HL-60 (cell line): ENCODE data around the gene PARP8.
A peak's percentile ranks its signal among the peaks of the same experiment; 100 is the strongest.

Experiments
- DNase-seq, 2 experiments: peaks; one replicate each; pipeline ENCODE4 v3.0.0-alpha.2; 2010 to 2020; ENCODE audit warnings: low read depth in 1 of 2, low spot score in 1 of 2
- H3K27ac ChIP-seq: fragments of 250-450 bp; sonication (Bioruptor Pico); replicated peaks from 2 replicates; pipeline ENCODE4 v1.5.1; 2020; ENCODE audit warnings: mild to moderate bottlenecking, moderate library complexity
- H3K27me3 ChIP-seq: fragments of 250-450 bp; sonication (Bioruptor Pico); 2 replicates; pipeline ENCODE4 v1.5.1; 2021; ENCODE audit warnings: mild to moderate bottlenecking, moderate library complexity; ENCODE audit not compliant: insufficient read depth, poor library complexity, severe bottlenecking
- H3K4me3 ChIP-seq: replicated peaks from 2 replicates; pipeline ENCODE4 v1.5.1; 2011; ENCODE audit warnings: mild to moderate bottlenecking, control low read depth, low read length; ENCODE audit not compliant: insufficient read depth
- GABPA ChIP-seq: IDR thresholded peaks from 2 replicates; pipeline ENCODE4 v1.6.1; 2012; ENCODE audit warnings: low read depth
- POLR2AphosphoS5 ChIP-seq: IDR thresholded peaks from 2 replicates; pipeline ENCODE4 v1.6.1; 2012; ENCODE audit warnings: low read depth
- SPI1 ChIP-seq: IDR thresholded peaks from 2 replicates; pipeline ENCODE4 v1.6.1; 2012; ENCODE audit warnings: low read depth, mild to moderate bottlenecking, borderline replicate concordance
- TF ChIP-seq, protein P1 (sequence below): IDR thresholded peaks from 2 replicates; pipeline ENCODE4 v1.6.1; 2012; ENCODE audit warnings: low read depth; ENCODE audit not compliant: insufficient replicate concordance
- TF ChIP-seq, protein P2 (sequence below): IDR thresholded peaks from one replicate; pipeline ENCODE4 v1.5.1; 2011; ENCODE audit warnings: low read length, control low read depth, inconsistent platforms; ENCODE audit not compliant: insufficient read depth

PARP8 gene

DNA sequence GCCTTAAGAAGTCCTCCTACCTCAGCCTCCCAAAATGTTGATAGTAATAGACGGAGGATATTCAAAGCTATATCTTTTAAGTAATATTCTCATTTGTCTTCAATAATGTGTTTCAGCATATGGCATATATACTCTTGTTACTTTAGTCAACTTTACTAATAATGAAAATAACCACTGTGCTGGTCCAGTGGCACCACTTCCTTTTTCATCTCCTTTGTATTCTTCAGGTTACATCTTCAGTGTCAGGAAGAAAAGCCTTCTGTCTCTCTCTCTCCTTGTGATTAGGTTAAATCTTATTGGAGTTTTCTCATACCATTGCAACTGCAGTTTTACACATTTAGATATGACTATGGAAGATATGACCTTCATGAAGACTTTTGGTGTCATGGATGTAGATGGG lies 31.3 kb downstream of the PARP8 start:
- Histone ChIP-seq H3K4me3 (no peak overlapping the region), H3K27ac (no peak overlapping the region), H3K27me3 (no peaks in the 10 kb centered on the region)
- TF ChIP-seq, protein P1, sequence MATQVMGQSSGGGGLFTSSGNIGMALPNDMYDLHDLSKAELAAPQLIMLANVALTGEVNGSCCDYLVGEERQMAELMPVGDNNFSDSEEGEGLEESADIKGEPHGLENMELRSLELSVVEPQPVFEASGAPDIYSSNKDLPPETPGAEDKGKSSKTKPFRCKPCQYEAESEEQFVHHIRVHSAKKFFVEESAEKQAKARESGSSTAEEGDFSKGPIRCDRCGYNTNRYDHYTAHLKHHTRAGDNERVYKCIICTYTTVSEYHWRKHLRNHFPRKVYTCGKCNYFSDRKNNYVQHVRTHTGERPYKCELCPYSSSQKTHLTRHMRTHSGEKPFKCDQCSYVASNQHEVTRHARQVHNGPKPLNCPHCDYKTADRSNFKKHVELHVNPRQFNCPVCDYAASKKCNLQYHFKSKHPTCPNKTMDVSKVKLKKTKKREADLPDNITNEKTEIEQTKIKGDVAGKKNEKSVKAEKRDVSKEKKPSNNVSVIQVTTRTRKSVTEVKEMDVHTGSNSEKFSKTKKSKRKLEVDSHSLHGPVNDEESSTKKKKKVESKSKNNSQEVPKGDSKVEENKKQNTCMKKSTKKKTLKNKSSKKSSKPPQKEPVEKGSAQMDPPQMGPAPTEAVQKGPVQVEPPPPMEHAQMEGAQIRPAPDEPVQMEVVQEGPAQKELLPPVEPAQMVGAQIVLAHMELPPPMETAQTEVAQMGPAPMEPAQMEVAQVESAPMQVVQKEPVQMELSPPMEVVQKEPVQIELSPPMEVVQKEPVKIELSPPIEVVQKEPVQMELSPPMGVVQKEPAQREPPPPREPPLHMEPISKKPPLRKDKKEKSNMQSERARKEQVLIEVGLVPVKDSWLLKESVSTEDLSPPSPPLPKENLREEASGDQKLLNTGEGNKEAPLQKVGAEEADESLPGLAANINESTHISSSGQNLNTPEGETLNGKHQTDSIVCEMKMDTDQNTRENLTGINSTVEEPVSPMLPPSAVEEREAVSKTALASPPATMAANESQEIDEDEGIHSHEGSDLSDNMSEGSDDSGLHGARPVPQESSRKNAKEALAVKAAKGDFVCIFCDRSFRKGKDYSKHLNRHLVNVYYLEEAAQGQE = no peak
- TF ChIP-seq GABPA (no peak), SPI1 (0 out of 2 replicates have a peak, but pooled peaks have one; percentile 3), POLR2AphosphoS5 (no peak)
- TF ChIP-seq, protein P2, sequence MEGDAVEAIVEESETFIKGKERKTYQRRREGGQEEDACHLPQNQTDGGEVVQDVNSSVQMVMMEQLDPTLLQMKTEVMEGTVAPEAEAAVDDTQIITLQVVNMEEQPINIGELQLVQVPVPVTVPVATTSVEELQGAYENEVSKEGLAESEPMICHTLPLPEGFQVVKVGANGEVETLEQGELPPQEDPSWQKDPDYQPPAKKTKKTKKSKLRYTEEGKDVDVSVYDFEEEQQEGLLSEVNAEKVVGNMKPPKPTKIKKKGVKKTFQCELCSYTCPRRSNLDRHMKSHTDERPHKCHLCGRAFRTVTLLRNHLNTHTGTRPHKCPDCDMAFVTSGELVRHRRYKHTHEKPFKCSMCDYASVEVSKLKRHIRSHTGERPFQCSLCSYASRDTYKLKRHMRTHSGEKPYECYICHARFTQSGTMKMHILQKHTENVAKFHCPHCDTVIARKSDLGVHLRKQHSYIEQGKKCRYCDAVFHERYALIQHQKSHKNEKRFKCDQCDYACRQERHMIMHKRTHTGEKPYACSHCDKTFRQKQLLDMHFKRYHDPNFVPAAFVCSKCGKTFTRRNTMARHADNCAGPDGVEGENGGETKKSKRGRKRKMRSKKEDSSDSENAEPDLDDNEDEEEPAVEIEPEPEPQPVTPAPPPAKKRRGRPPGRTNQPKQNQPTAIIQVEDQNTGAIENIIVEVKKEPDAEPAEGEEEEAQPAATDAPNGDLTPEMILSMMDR = no peak
- no peak for DNase-seq

DNA sequence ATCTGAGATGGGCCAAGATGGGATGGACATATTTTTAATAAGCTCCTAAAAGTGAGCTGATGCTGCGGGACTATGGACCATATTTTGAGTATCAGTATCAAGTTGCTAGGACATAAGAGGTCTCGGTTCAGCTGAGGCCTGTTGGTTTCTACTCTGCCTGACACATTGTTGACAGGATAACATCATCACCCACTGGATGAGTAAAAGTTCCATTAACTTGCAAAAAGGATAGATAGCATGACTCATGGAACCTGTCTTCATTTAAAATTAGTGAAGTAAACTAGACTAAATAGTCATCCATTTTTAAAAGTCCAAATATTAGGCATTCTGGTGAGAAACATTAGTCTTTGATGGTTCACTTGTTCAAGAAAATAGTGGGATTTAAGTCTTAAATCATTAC lies 33.3 kb downstream of the PARP8 start:
- no peak for DNase-seq
- TF ChIP-seq SPI1 = no peak
- TF ChIP-seq GABPA = no peak
- no peak for TF ChIP-seq POLR2AphosphoS5
- TF ChIP-seq, protein P2 = no peak
- TF ChIP-seq, protein P1 = no peak
- H3K4me3 ChIP-seq = no peak overlapping the region

DNA sequence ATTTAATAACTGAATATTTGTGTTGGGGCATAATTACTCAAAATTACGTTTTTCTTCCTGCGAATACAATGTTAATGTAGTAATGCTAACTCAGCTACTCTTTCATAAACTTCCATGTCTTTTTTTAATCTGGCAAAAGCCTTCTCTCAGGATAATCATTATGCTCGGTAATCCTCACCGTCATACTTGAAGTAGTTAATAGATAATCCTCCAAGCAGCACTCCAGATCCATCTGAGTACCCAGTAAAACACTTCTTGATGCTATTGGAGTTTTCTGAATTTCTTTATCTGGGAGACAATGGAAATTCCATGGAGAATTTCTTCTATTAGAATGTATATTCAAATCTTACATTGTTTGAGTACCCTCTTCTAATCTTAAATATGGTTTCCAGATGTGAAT lies 34.3 kb downstream of the PARP8 start:
- TF ChIP-seq, protein P2 = no peak
- TF ChIP-seq SPI1 (no peak), POLR2AphosphoS5 (no peak), GABPA (no peak)
- TF ChIP-seq, protein P1 = no peak
- no peak overlapping the region for H3K4me3 ChIP-seq
- no peak for DNase-seq
- no peaks in the 10 kb centered on the region for H3K27me3 ChIP-seq
- H3K27ac ChIP-seq = no peak overlapping the region

More for the DNA sequence above, 33.3 kb downstream of the PARP8 start:
- no peak overlapping the region for H3K27ac ChIP-seq
- no peaks in the 10 kb centered on the region for H3K27me3 ChIP-seq
